Measurements from ENCODE around the gene TOP1.

TOP1 gene

DNA sequence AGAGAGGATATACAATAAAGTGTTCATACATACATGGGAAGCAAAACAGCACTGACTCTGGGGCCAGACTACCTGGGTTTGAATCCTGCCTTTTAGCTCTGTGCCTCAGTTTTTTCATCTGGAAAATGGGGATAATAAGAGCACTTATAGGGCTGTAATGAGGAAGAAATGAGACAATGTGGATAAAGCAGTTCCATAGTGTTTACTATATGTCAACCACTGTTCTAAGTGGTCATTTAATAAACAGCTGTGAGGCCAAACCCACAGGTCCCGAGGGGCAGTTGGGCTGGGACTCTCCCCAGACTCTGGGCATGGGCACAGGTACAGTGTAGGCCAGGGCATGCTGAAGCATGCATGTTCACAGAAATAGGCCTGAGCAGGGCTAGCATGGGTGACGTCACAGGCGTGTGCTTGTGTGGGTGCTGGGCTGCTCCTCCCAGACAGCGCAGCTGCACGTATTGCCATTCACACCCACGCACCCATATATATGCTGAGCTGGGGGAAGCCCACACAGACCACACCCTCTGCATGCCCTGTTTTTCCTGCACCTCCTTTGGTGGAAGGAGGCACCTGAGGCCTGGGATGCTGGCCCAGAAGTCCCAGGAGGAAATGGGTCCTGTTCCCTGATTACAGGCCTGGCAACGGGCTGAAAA, 105.2 kb downstream of the TOP1 start:
- H3K4me3 ChIP-seq (replicated peaks; ENCODE audit: low read depth, low read length) = no peak overlapping the region
- DNase-seq (ENCODE audit: extremely low read depth, low read depth) = no peak
- TF ChIP-seq, protein P1, sequence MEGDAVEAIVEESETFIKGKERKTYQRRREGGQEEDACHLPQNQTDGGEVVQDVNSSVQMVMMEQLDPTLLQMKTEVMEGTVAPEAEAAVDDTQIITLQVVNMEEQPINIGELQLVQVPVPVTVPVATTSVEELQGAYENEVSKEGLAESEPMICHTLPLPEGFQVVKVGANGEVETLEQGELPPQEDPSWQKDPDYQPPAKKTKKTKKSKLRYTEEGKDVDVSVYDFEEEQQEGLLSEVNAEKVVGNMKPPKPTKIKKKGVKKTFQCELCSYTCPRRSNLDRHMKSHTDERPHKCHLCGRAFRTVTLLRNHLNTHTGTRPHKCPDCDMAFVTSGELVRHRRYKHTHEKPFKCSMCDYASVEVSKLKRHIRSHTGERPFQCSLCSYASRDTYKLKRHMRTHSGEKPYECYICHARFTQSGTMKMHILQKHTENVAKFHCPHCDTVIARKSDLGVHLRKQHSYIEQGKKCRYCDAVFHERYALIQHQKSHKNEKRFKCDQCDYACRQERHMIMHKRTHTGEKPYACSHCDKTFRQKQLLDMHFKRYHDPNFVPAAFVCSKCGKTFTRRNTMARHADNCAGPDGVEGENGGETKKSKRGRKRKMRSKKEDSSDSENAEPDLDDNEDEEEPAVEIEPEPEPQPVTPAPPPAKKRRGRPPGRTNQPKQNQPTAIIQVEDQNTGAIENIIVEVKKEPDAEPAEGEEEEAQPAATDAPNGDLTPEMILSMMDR (IDR thresholded peaks at IDR 0.05; ENCODE audit: low read depth, low read length, missing control alignments) = no peak

DNA sequence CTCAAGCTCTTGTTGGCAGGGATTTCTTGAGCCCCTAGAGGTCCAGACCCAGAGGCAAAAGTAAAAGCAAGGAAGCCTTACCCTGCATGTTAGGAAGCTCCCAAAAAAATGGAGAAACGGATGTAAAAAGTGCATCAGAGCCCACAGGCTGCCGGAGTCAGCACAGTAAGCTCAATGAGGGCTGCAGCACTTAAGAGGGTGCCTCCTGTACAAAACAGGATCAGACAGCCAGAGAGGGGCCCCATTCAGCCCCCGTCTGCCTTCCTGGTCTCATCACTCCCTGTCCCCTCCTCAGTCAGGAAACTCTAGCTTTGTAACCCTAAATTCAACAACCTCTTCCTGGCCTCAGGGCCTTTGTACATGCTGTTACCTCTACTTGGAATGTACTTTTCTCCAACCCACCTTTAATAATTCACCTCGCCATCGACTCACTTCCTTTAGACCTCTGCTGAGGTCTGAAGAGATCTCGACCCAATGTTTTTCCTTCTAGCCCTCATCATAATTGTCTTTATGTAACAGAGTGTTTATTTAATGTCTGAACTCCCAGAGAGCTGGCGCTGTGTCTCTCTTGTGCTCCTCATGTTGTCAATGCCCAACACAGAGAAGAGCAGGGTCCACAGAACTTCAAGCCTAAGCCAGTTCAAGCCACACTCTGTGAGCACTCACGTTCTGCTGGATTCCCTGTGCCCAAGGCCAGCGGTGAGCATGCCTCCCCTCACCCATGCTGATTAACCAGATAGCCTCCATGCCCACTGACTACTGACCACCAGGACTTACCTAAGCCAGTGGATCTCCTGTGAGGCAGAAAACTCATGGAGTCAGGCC, 106.0 kb downstream of the TOP1 start:
- DNase-seq (ENCODE audit: extremely low read depth, low read depth) = no peak
- no peak overlapping the region for H3K4me3 ChIP-seq (replicated peaks; ENCODE audit: low read depth, low read length)
- TF ChIP-seq, protein P1 (IDR thresholded peaks at IDR 0.05; ENCODE audit: low read depth, low read length, missing control alignments) = no peak

- no peak overlapping the region for H3K4me3 ChIP-seq (replicated peaks; ENCODE audit: low read depth, low read length)
- TF ChIP-seq, protein P1 (IDR thresholded peaks at IDR 0.05; ENCODE audit: low read depth, low read length, missing control alignments) = peak; percentile 82
- no peak for DNase-seq (ENCODE audit: extremely low read depth, low read depth)
Measured at GRCh38 chr20:41135187-41135887, 106.7 kb downstream of the TOP1 start.

GRCh38 chr20:41135888-41136679, 107.5 kb downstream of the TOP1 start:
- H3K4me3 ChIP-seq (replicated peaks; ENCODE audit: low read depth, low read length) = peak overlapping the region; percentile 74
- no peak for DNase-seq (ENCODE audit: extremely low read depth, low read depth)
- TF ChIP-seq, protein P1 (IDR thresholded peaks at IDR 0.05; ENCODE audit: low read depth, low read length, missing control alignments) = no peak

GRCh38 chr20:41136680-41137613, 108.3 kb downstream of the TOP1 start, which contains the start of gene PLCG1:
PLCG1 (plus strand) TSS chr20:41137543; CDS start chr20:41137642, 99 bp downstream.
- DNase-seq (ENCODE audit: extremely low read depth, low read depth) = no peak
- TF ChIP-seq, protein P1 (IDR thresholded peaks at IDR 0.05; ENCODE audit: low read depth, low read length, missing control alignments) = no peak
- peak within 1 kb of the TSS; percentile 74 for H3K4me3 ChIP-seq (replicated peaks; ENCODE audit: low read depth, low read length)
